Heart right ventricle (tissue), 16 donors: ENCODE measurements around the gene SVIP. TPM values are rescaled to one million over a fixed set of nuclear protein-coding genes. Genes with fewer than 3 reads are reported as not detected.

Experiments
- ATAC-seq, 8 donors: fragments of 200-7000 bp; cut with Tn5 transposase; one replicate each; pipeline ENCODE4 v1.9.1; 2020; ENCODE audit warnings: mild to moderate bottlenecking in 8 of 8, moderate library complexity in 8 of 8, moderate number of reproducible peaks in 1 of 8
- DNase-seq, 2 donors: peaks; one replicate each; pipeline ENCODE4 v3.0.0-alpha.2; 2020
- H3K27ac ChIP-seq, 10 donors: fragments of 200-600 bp; sonication (generic) in 2 of 10; one replicate each; pipeline versions ENCODE4 v1.5.0 to v1.8.0; 2020 to 2022; ENCODE audit warnings: mild to moderate bottlenecking in 3 of 10
- H3K27me3 ChIP-seq, 7 donors: fragments of 200-600 bp; one replicate each; pipeline ENCODE4 v1.8.0; 2021 to 2022; ENCODE audit warnings: mild to moderate bottlenecking in 2 of 7
- H3K36me3 ChIP-seq, 9 donors: fragments of 200-600 bp; sonication (generic) in 1 of 9; one replicate each; pipeline versions ENCODE4 v1.5.0 to v1.8.0; 2020 to 2022; ENCODE audit warnings: mild to moderate bottlenecking in 2 of 9
- H3K4me1 ChIP-seq, 9 donors: fragments of 200-600 bp; sonication (generic) in 1 of 9; one replicate each; pipeline versions ENCODE4 v1.5.0 to v1.8.0; 2020 to 2022; ENCODE audit warnings: mild to moderate bottlenecking in 4 of 9
- H3K4me3 ChIP-seq, 10 donors: fragments of 200-600 bp; sonication (generic) in 2 of 10; one replicate each; pipeline versions ENCODE4 v1.5.0 to v1.8.0; 2020 to 2022; ENCODE audit warnings: mild to moderate bottlenecking in 7 of 10, moderate library complexity in 2 of 10
- H3K9me3 ChIP-seq, 11 donors: fragments of 200-600 bp in 10 of 11; sonication (generic) in 2 of 11; one replicate each; pipeline versions ENCODE4 v1.5.0 to v1.8.0; 2013 to 2022; ENCODE audit warnings: mild to moderate bottlenecking in 2 of 11, control low read depth in 1 of 11, moderate library complexity in 1 of 11
- CTCF ChIP-seq, 9 donors: fragments of 200-600 bp; sonication (generic) in 2 of 9; IDR thresholded peaks; one replicate each; pipeline versions ENCODE4 v1.5.0 to v1.8.0; 2021 to 2022; ENCODE audit warnings: antibody characterized with exemption in 9 of 9, mild to moderate bottlenecking in 5 of 9, moderate library complexity in 1 of 9
- WGBS, 2 donors: extraction: QIAGEN DNeasy Blood & Tissue Kit; methylation state at CpG; one replicate each; pipeline ENCODE4 v1.1.7; 2013; ENCODE audit warnings: inconsistent platforms in 1 of 2; 5-methylcytosine and 5-hydroxymethylcytosine counted together
- intact Hi-C, 10 donors: fragments of 100-400 bp; cut with DNase I; formaldehyde crosslinking; loops; one replicate each; pipeline versions ENCODE4 v1.11.1 to v1.14.2; 2022
- polyA plus RNA-seq, 2 donors: library from polyadenylated mRNA; stranded (reverse); fragments of 200-250 nt; gene quantifications; one replicate each; pipeline ENCODE4 v1.2.3, GENCODE V29; 2013
- total RNA-seq, 10 donors: library from RNA; stranded (reverse); fragmentation: NEBNext Ultra II Directional in 3 of 10; extraction: Animal tissue kit (Norgen Biotek cat#: 25700) in 3 of 10; gene quantifications; one replicate each; pipeline versions ENCODE4 v1.2.1 to v1.2.4, GENCODE V29; 2021 to 2023
- donor health status: Arrhythmogenic right ventricular cardiomyopathy.
- donor health status: ischemic (EF 13 %, LVEDD 7.1; RV severe dilation, severe dysfunction).
- donor health status: healthy with polysubstance abuse.
- donor health status: DM: no; HTN: yes; CAD: no.
- donor health status: DM: no; HTN: no; CAD: no.
- donor health status: ischemic (EF 25% LVEDD 6.9; RV normal size, moderate dysfunction).
- donor health status: ischemic (EF 25% LVEDD 5.7; RV mildly dilated, moderate dysfunction).
- donor health status: healthy.
- donor health status: DM: yes; HTN: yes; CAD: no.
- donor health status: Ischemic cardiomyopathy.
- donor health status: ischemic (EF 35%, LVEDD 5.7; RV mildly dilated, moderate dysfunction).
- donor health status: nonischemic (EF 11% LVEDD 7.7; RV severe dilation, severe dysfunction).
- donor health status: DM: yes; HTN: yes; CAD: no.
- donor health status: PGD.
- donor health status: ischemic (EF 29% LVEDD 5.4; RV normal size, mild dysfunction).
- donor health status: nonischemic (EF 23%, LVEDD 6.1; RV moderate dilation, normal function).

The SVIP gene
- total and polyA plus RNA-seq, 12 donors, result 9.7 to 30.3 (median 24.1) TPM

DNA sequence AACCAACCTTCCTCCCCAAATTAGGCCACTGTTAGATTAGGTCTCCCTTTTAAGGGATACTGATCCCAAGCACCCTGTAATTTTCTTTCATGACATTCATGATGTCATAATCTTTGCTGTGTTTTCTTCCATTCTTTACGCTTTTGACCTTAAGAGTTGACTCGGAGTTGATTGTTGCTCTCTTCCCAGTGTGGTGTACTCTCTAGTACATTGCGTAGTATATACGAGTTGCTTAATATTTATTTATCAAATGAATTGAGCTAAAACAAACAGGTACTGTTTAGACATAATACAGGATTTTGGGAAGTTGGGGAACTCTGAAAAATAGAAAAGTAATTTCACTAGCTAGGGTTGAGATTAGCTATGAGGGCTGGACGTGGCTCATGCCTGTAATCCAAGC, 49.8 kb downstream of the SVIP start:
- 93 to 95% methylated on average over 5 of the region's 5 CpGs for WGBS, 2 donors
- intact Hi-C loops, result loop anchor here in 1 of 10 donors (5.0 to 10.0 kb wide), 2 partner anchors 113 to 155 kb away; partner anchors contain the start of genes FANCF and GAS2

DNA sequence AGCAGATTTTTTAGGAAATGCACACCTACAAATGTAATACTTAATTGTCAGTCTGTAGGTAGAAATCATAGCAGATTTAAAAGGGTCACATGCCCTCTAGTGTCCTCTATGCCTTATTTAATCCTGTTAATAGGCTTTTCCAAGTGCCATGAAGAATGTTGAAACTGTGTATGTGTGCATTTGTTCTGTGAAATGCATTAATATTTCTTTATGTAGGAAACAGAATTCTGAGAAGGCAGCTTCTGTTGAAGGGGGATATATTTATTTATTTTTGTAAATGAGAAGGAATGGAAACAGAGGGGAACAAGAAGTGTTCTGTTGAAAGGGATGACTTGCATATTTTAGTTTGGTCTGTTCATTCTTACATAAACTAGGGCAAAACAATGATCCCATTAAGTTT, 51.0 kb downstream of the SVIP start:
- DNase-seq, result no peak
- ATAC-seq, result no peak
- Histone ChIP-seq H3K4me3 (no peak overlapping the region), H3K27ac (no peak overlapping the region), H3K36me3 (no peaks in the 10 kb centered on the region), H3K27me3 (no peaks in the 10 kb centered on the region), H3K4me1 (peaks cover 0 to 4% (median 0%) of the 10 kb centered on the region in 9 donors), H3K9me3 (peaks cover 0 to 2% (median 0%) of the 10 kb centered on the region in 11 donors)
- intact Hi-C loops, result loop anchor here in 1 of 10 donors (5.0 kb wide), 1 partner anchor 111 kb away; the partner anchor contains the start of gene GAS2
- TF ChIP-seq CTCF (IDR thresholded peaks at IDR 0.05), result peak in 3 of 9 donors; percentile 11 to 16 (median 14)

More for the DNA sequence above, 49.8 kb downstream of the SVIP start:
- Histone ChIP-seq H3K27me3 (no peaks in the 10 kb centered on the region), H3K36me3 (no peaks in the 10 kb centered on the region), H3K4me3 (no peak overlapping the region), H3K4me1 (peaks cover 0 to 4% (median 0%) of the 10 kb centered on the region in 9 donors), H3K27ac (no peak overlapping the region), H3K9me3 (peaks cover 0 to 5% (median 0%) of the 10 kb centered on the region in 11 donors)
- DNase-seq, result no peak
- TF ChIP-seq CTCF (IDR thresholded peaks at IDR 0.05), result no peak
- ATAC-seq, result no peak

- TF ChIP-seq CTCF (IDR thresholded peaks at IDR 0.05), result no peak
- Histone ChIP-seq H3K27me3 (no peaks in the 10 kb centered on the region), H3K27ac (no peak overlapping the region), H3K36me3 (no peaks in the 10 kb centered on the region), H3K4me1 (no peaks in the 10 kb centered on the region), H3K4me3 (no peak overlapping the region), H3K9me3 (no peaks in the 10 kb centered on the region)
- ATAC-seq (no peak), DNase-seq (no peak)
- intact Hi-C loops, result loop anchor here in 1 of 10 donors (5.0 kb wide), 1 partner anchor 108 kb away; the partner anchor contains the start of gene GAS2
- 81 to 82% methylated on average over 5 of the region's 5 CpGs for WGBS, 2 donors
Observed at GRCh38 chr11:22775248-22775647, 54.4 kb downstream of the SVIP start.

DNA sequence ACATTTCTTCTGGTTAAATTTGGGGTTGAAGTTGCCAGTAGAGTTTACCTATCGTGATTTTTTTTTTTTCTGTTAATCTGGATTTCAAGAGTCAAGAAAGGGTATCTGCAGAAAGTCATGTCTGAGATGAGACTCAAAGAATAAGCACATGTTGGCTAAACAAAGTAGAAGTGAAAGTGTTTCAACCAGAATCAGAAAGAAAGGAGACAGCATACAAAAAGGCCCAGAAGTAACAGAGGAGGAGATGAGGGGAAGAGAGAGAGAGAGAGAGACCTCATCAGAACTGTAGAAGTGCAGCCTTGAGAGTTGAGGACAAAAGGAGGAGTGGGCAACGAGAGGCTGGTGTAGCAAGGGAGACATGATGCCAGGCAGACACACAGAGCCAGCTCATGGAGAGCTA, 54.9 kb downstream of the SVIP start:
- H3K4me1 ChIP-seq, result no peaks in the 10 kb centered on the region
- H3K36me3 ChIP-seq, result peaks cover 0 to 3% (median 0%) of the 10 kb centered on the region in 9 donors
- H3K27ac ChIP-seq, result no peak overlapping the region
- no peak for TF ChIP-seq CTCF (IDR thresholded peaks at IDR 0.05)
- H3K27me3 ChIP-seq, result no peaks in the 10 kb centered on the region
- no peak overlapping the region for H3K4me3 ChIP-seq
- DNase-seq (no peak), ATAC-seq (no peak)
- no peaks in the 10 kb centered on the region for H3K9me3 ChIP-seq
- intact Hi-C loops, result loop anchor here in 1 of 10 donors (5.0 kb wide), 1 partner anchor 107 kb away; the partner anchor contains the start of gene GAS2
- WGBS, 2 donors, result 87 to 90% methylated on average over 2 of the region's 2 CpGs
